ENCODE measurements around the gene INAFM1.
"Not testable (repeated sequence)": the region's sequence is repeated elsewhere in the genome, so short reads cannot be mapped to it uniquely, and the experiment has no call there.

INAFM1 gene

GRCh38 chr19:47271949-47272348, 2.7 kb upstream of the INAFM1 start:
- no peak for DNase-seq

GRCh38 chr19:47272448-47273312, 2.0 kb upstream of the INAFM1 start:
- DNase-seq: no peak

GRCh38 chr19:47273313-47274070, 1.2 kb upstream of the INAFM1 start:
- DNase-seq: peak; percentile 84

GRCh38 chr19:47274891-47275761, 441 bp downstream of the INAFM1 start:
- DNase-seq: no peak

GRCh38 chr19:47275791-47276461, 1.2 kb downstream of the INAFM1 start:
- no peak for DNase-seq

- not testable (repeated sequence) for DNase-seq
Observed at GRCh38 chr19:47276513-47276912, 1.8 kb downstream of the INAFM1 start.

GRCh38 chr19:47280183-47280797, 5.6 kb downstream of the INAFM1 start:
- DNase-seq: no peak

GRCh38 chr19:47283405-47284059, 8.8 kb downstream of the INAFM1 start:
- DNase-seq: no peak

- DNase-seq: peak; percentile 33
Observed at GRCh38 chr19:47284324-47284899, 9.7 kb downstream of the INAFM1 start.

- peak; percentile 83 for DNase-seq
Observed at GRCh38 chr19:47296036-47296435, 21.4 kb downstream of the INAFM1 start.

GRCh38 chr19:47300867-47301266, 26.2 kb downstream of the INAFM1 start:
- DNase-seq: not testable (repeated sequence)

- no peak for DNase-seq
Observed at GRCh38 chr19:47302249-47302648, 27.6 kb downstream of the INAFM1 start.

GRCh38 chr19:47303966-47304365, 29.3 kb downstream of the INAFM1 start:
- DNase-seq: no peak

GRCh38 chr19:47305309-47305751, 30.6 kb downstream of the INAFM1 start:
- peak; percentile 39 for DNase-seq

GRCh38 chr19:47306303-47306702, 31.6 kb downstream of the INAFM1 start:
- no peak for DNase-seq

- no peak for DNase-seq
Observed at GRCh38 chr19:47309038-47309437, 34.4 kb downstream of the INAFM1 start.

- no peak for DNase-seq
Observed at GRCh38 chr19:47309608-47310007, 34.9 kb downstream of the INAFM1 start, which contains the start of gene C5AR1. Gene C5AR1, plus strand, starts transcription at chr19:47309861. Its CDS starts 35 bp downstream, at chr19:47309896.

- DNase-seq: no peak
Observed at GRCh38 chr19:47310323-47310722, 35.6 kb downstream of the INAFM1 start.

GRCh38 chr19:47310819-47311218, 36.1 kb downstream of the INAFM1 start:
- no peak for DNase-seq

GRCh38 chr19:47312366-47313006, 37.8 kb downstream of the INAFM1 start:
- no peak for DNase-seq
